BE2C (cell line): ENCODE measurements around the gene PNPLA1.
A peak's percentile ranks its signal among the peaks of the same experiment; 100 is the strongest.

Source experiments
- DNase-seq: peaks from one replicate; pipeline ENCODE4 v3.0.0-alpha.2; 2020
- H3K27me3 ChIP-seq: fragments of 250-450 bp; sonication (Bioruptor Pico); 2 replicates; pipeline ENCODE4 v1.5.1; 2020; ENCODE audit warnings: mild to moderate bottlenecking
- H3K36me3 ChIP-seq: fragments of 250-450 bp; sonication (Bioruptor Pico); 2 replicates; pipeline ENCODE4 v1.5.1; 2020; ENCODE audit warnings: mild to moderate bottlenecking
- H3K4me1 ChIP-seq: fragments of 250-450 bp; sonication (Bioruptor Pico); 2 replicates; pipeline ENCODE4 v1.5.1; 2020
- H3K4me3 ChIP-seq: 2 replicates; pipeline ENCODE4 v1.5.1; 2011; ENCODE audit warnings: low read depth, low read length
- H3K9me3 ChIP-seq: fragments of 250-450 bp; sonication (Bioruptor Pico); 2 replicates; pipeline ENCODE4 v1.5.1; 2020
- CTCF ChIP-seq: IDR thresholded peaks from 2 replicates; pipeline ENCODE4 v1.5.1; 2012; ENCODE audit warnings: mild to moderate bottlenecking, low read depth, low read length

PNPLA1 gene

GRCh38 chr6:36243562-36244212 is 26.2 kb upstream of the PNPLA1 start:
- Histone ChIP-seq H3K36me3 (no peaks in the 10 kb centered on the region), H3K27me3 (no peaks in the 10 kb centered on the region), H3K9me3 (no peaks in the 10 kb centered on the region), H3K4me3 (no peak overlapping the region), H3K4me1 (peaks cover 7% of the 10 kb centered on the region)
- no peak for TF ChIP-seq CTCF
- no peak for DNase-seq

GRCh38 chr6:36244641-36245280 is 25.1 kb upstream of the PNPLA1 start:
- TF ChIP-seq CTCF = no peak
- Histone ChIP-seq H3K4me1 (peaks cover 7% of the 10 kb centered on the region), H3K4me3 (no peak overlapping the region), H3K36me3 (no peaks in the 10 kb centered on the region), H3K9me3 (no peaks in the 10 kb centered on the region), H3K27me3 (no peaks in the 10 kb centered on the region)
- no peak for DNase-seq

- Histone ChIP-seq H3K4me3 (no peak overlapping the region), H3K4me1 (peaks cover 7% of the 10 kb centered on the region), H3K9me3 (no peaks in the 10 kb centered on the region), H3K27me3 (no peaks in the 10 kb centered on the region), H3K36me3 (no peaks in the 10 kb centered on the region)
- peak; percentile 66 for DNase-seq
- TF ChIP-seq CTCF = peak; percentile 54
These were observed 24.2 kb upstream of the PNPLA1 start for GRCh38 chr6:36245572-36246061.

GRCh38 chr6:36246506-36247268 is 23.2 kb upstream of the PNPLA1 start:
- Histone ChIP-seq H3K27me3 (no peaks in the 10 kb centered on the region), H3K4me3 (no peak overlapping the region), H3K9me3 (no peaks in the 10 kb centered on the region), H3K36me3 (no peaks in the 10 kb centered on the region), H3K4me1 (peaks cover 7% of the 10 kb centered on the region)
- no peak for TF ChIP-seq CTCF
- DNase-seq = no peak

- DNase-seq = no peak
These were observed 22.2 kb upstream of the PNPLA1 start for GRCh38 chr6:36247693-36248092.

More at GRCh38 chr6:36247693-36248092, 22.2 kb upstream of the PNPLA1 start:
- H3K27me3 ChIP-seq = no peaks in the 10 kb centered on the region
- no peaks in the 10 kb centered on the region for H3K36me3 ChIP-seq
- H3K9me3 ChIP-seq = no peaks in the 10 kb centered on the region
- no peak overlapping the region for H3K4me3 ChIP-seq
- no peak for TF ChIP-seq CTCF
- peaks cover 7% of the 10 kb centered on the region for H3K4me1 ChIP-seq
